Neuronal stem cell (in vitro differentiated cells): ENCODE data around the gene LST1.
A peak's percentile ranks its signal among the peaks of the same experiment; 100 is the strongest.

Experiments
- DNase-seq: peaks from one replicate; pipeline ENCODE4 v3.0.0-alpha.2; 2013; ENCODE audit warnings: low spot score
- H2AFZ ChIP-seq: one replicate; pipeline ENCODE4 v1.6.1; 2013; ENCODE audit warnings: mild to moderate bottlenecking, low read length, inconsistent platforms
- H2AK5ac ChIP-seq: 2 replicates; pipeline ENCODE4 v1.6.1; 2013; ENCODE audit warnings: low read depth, mild to moderate bottlenecking, inconsistent platforms, low read length, moderate library complexity, mixed read lengths
- H2BK120ac ChIP-seq: 2 replicates; pipeline ENCODE4 v1.6.1; 2013; ENCODE audit warnings: low read depth, mild to moderate bottlenecking, inconsistent platforms, low read length, moderate library complexity, mixed read lengths
- H2BK12ac ChIP-seq: one replicate; pipeline ENCODE4 v1.6.1; 2013; ENCODE audit warnings: low read length, inconsistent platforms
- H2BK15ac ChIP-seq: 2 replicates; pipeline ENCODE4 v1.6.1; 2013; ENCODE audit warnings: mild to moderate bottlenecking, low read length, inconsistent platforms, mixed read lengths
- H2BK5ac ChIP-seq: one replicate; pipeline ENCODE4 v1.6.1; 2013; ENCODE audit warnings: inconsistent platforms, mild to moderate bottlenecking, low read length, moderate library complexity
- H3K14ac ChIP-seq: one replicate; pipeline ENCODE4 v1.6.1; 2013; ENCODE audit warnings: low read length, inconsistent platforms
- H3K18ac ChIP-seq: 2 replicates; pipeline ENCODE4 v1.6.1; 2013; ENCODE audit warnings: low read length, inconsistent platforms
- H3K23ac ChIP-seq: 2 replicates; pipeline ENCODE4 v1.6.1; 2013; ENCODE audit warnings: low read depth, mild to moderate bottlenecking, mixed read lengths, low read length, inconsistent platforms; ENCODE audit not compliant: poor library complexity
- H3K27ac ChIP-seq: replicated peaks from 3 replicates; pipeline ENCODE4 v1.5.1; 2013; ENCODE audit warnings: low read length, inconsistent platforms
- H3K27me3 ChIP-seq, 3 experiments: 2 replicates each; pipeline ENCODE4 v1.6.1; 2013; ENCODE audit warnings: low read length in 3 of 3, mild to moderate bottlenecking in 2 of 3, inconsistent platforms in 1 of 3, low read depth in 1 of 3, mixed read lengths in 1 of 3, moderate library complexity in 1 of 3; ENCODE audit not compliant: control insufficient read depth in 3 of 3, insufficient read depth in 3 of 3
- H3K36me3 ChIP-seq, 2 donors: replicated peaks in 1 of 2; 2 replicates each; pipeline ENCODE4 v1.6.1; 2013; ENCODE audit warnings: low read length in 2 of 2; ENCODE audit not compliant: control insufficient read depth in 2 of 2, insufficient read depth in 2 of 2
- H3K4ac ChIP-seq: 2 replicates; pipeline ENCODE4 v1.6.1; 2013; ENCODE audit warnings: inconsistent platforms, mild to moderate bottlenecking, low read length, moderate library complexity
- H3K4me1 ChIP-seq, 2 donors: 1 replicate in 1 of 2; 2 replicates in 1 of 2; pipeline ENCODE4 v1.6.1; 2013; ENCODE audit warnings: low read length in 2 of 2, low read depth in 1 of 2; ENCODE audit not compliant: control insufficient read depth in 2 of 2, insufficient read depth in 1 of 2
- H3K4me2 ChIP-seq: one replicate; pipeline ENCODE4 v1.6.1; 2013; ENCODE audit warnings: mild to moderate bottlenecking, low read length, inconsistent platforms; ENCODE audit not compliant: insufficient read depth, poor library complexity, severe bottlenecking
- H3K4me3 ChIP-seq, 2 donors: 2 replicates each; pipeline ENCODE4 v1.5.1; 2013; ENCODE audit warnings: low read length in 2 of 2, mild to moderate bottlenecking in 2 of 2, inconsistent platforms in 1 of 2, moderate library complexity in 1 of 2
- H3K79me1 ChIP-seq: one replicate; pipeline ENCODE4 v1.6.1; 2013; ENCODE audit warnings: low read depth, mild to moderate bottlenecking, inconsistent platforms, low read length, moderate library complexity
- H3K9ac ChIP-seq: one replicate; pipeline ENCODE4 v1.6.1; 2013; ENCODE audit warnings: mild to moderate bottlenecking, low read depth, low read length, inconsistent platforms; ENCODE audit not compliant: poor library complexity
- H3K9me3 ChIP-seq, 2 donors: replicated peaks in 1 of 2; 2 replicates each; pipeline versions ENCODE3 to v1.6.1; 2013; ENCODE audit warnings: low read length in 2 of 2, mild to moderate bottlenecking in 2 of 2, inconsistent platforms in 1 of 2, low read depth in 1 of 2, mixed read lengths in 1 of 2, moderate library complexity in 1 of 2; ENCODE audit not compliant: control insufficient read depth in 2 of 2, insufficient read depth in 1 of 2
- H4K8ac ChIP-seq: one replicate; pipeline ENCODE4 v1.6.1; 2013; ENCODE audit warnings: low read depth, mild to moderate bottlenecking, inconsistent platforms, low read length, moderate library complexity
- H4K91ac ChIP-seq: one replicate; pipeline ENCODE4 v1.6.1; 2013; ENCODE audit warnings: low read length, low read depth, mild to moderate bottlenecking, inconsistent platforms; ENCODE audit not compliant: poor library complexity
- WGBS, 2 donors: extraction: QIAGEN DNeasy Blood & Tissue Kit; methylation state at CpG; one replicate each; pipeline ENCODE4 v1.1.7; 2013; ENCODE audit warnings: missing lambda C conversion rate in 2 of 2, mixed read lengths in 1 of 2; ENCODE audit not compliant: insufficient read length in 2 of 2, insufficient replicate concordance in 1 of 2; ENCODE audit errors: extremely low coverage in 2 of 2; 5-methylcytosine and 5-hydroxymethylcytosine counted together

The LST1 gene

DNA sequence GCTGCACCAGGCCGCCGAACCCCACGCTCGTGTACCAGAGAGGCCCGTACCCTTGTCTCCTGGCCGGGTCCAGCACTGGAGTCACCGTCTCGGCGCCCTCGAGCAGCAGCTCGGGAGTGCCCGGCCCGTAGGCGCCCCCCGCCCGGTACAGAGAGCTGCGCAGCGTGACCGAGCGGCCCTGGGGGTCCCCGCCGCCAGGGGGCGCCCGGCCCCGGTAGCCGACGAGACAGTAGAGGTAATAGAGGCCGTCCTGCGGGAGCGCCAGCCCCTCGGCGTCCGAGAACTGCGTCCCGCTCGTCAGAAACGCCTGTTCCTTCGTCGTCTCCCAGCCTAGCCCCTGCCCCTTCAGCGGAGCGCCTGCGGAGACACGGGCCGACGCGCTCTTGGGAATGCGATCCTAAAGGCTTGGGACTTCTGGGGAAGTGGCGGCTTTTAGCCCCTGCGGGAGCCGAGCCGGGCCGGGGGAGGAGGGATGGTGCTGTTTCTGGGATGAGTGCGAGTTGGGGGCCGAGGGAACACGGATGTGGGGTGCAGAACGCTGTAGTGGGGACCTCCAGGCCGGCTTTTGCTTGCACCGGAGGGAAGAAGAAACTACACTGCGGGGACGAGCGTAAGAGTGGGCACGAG lies 5.2 kb upstream of the LST1 start:
- peak overlapping the region; percentile 75 for H2BK120ac ChIP-seq
- no CpG with 5 or more reads among the region's 62 CpGs for WGBS, 2 donors
- H2AK5ac ChIP-seq = peak overlapping the region; percentile 95
- H3K36me3 ChIP-seq = no peaks in the 10 kb centered on the region
- no peak overlapping the region for H4K8ac ChIP-seq
- peak overlapping the region; percentile 96 for H3K4me2 ChIP-seq
- H2BK5ac ChIP-seq = no peak overlapping the region
- H3K27me3 ChIP-seq = peaks cover 0 to 42% (median 12%) of the 10 kb centered on the region in 3 experiments
- no peaks in the 10 kb centered on the region for H3K9me3 ChIP-seq
- H2BK12ac ChIP-seq = no peak overlapping the region
- peak overlapping the region; percentile 97 for H3K23ac ChIP-seq
- peak overlapping the region; percentile 41 for H4K91ac ChIP-seq
- peak overlapping the region; percentile 63 to 96 for H3K4me3 ChIP-seq
- no peaks in the 10 kb centered on the region for H3K79me1 ChIP-seq
- H2AFZ ChIP-seq = peak overlapping the region; percentile 100
- DNase-seq = peak; percentile 83
- H3K4me1 ChIP-seq = peaks cover 2 to 7% of the 10 kb centered on the region in 2 donors
- H3K9ac ChIP-seq = peak overlapping the region; percentile 96
- H3K4ac ChIP-seq = peak overlapping the region; percentile 31
- peak overlapping the region; percentile 98 for H3K18ac ChIP-seq
- no peak overlapping the region for H3K27ac ChIP-seq
- H3K14ac ChIP-seq = peak overlapping the region; percentile 75
- peak overlapping the region; percentile 79 for H2BK15ac ChIP-seq

- H3K4me2 ChIP-seq = peak overlapping the region; percentile 96
- peaks cover 0 to 42% (median 12%) of the 10 kb centered on the region in 3 experiments for H3K27me3 ChIP-seq
- peak; percentile 18 for DNase-seq
- peak overlapping the region; percentile 100 for H2AFZ ChIP-seq
- H2BK5ac ChIP-seq = no peak overlapping the region
- peak overlapping the region; percentile 97 for H3K23ac ChIP-seq
- H4K91ac ChIP-seq = no peak overlapping the region
- H3K9me3 ChIP-seq = no peaks in the 10 kb centered on the region
- no peak overlapping the region for H2BK120ac ChIP-seq
- H3K4me1 ChIP-seq = peaks cover 2 to 9% of the 10 kb centered on the region in 2 donors
- no peak overlapping the region for H3K27ac ChIP-seq
- peak overlapping the region; percentile 63 to 96 for H3K4me3 ChIP-seq
- peak overlapping the region; percentile 97 for H3K18ac ChIP-seq
- WGBS, 2 donors = no CpG with 5 or more reads among the region's 21 CpGs
- peak overlapping the region; percentile 95 for H2AK5ac ChIP-seq
- H2BK12ac ChIP-seq = no peak overlapping the region
- H3K4ac ChIP-seq = no peak overlapping the region
- H4K8ac ChIP-seq = no peak overlapping the region
- no peaks in the 10 kb centered on the region for H3K79me1 ChIP-seq
- H2BK15ac ChIP-seq = peak overlapping the region; percentile 79
- peak overlapping the region; percentile 39 for H3K9ac ChIP-seq
- peak overlapping the region; percentile 75 for H3K14ac ChIP-seq
- H3K36me3 ChIP-seq = no peaks in the 10 kb centered on the region
Observed at GRCh38 chr6:31581434-31582229, 4.4 kb upstream of the LST1 start.

- H3K36me3 ChIP-seq = no peaks in the 10 kb centered on the region
- H4K8ac ChIP-seq = no peak within 1 kb of the TSS
- H2AK5ac ChIP-seq = peak within 1 kb of the TSS; percentile 95
- no peak within 1 kb of the TSS for H2BK120ac ChIP-seq
- H3K4ac ChIP-seq = peak within 1 kb of the TSS; percentile 17
- H2AFZ ChIP-seq = peak within 1 kb of the TSS; percentile 100
- no peaks in the 10 kb centered on the region for H3K9me3 ChIP-seq
- H2BK5ac ChIP-seq = no peak within 1 kb of the TSS
- H4K91ac ChIP-seq = no peak within 1 kb of the TSS
- peak within 1 kb of the TSS; percentile 79 for H2BK15ac ChIP-seq
- H3K9ac ChIP-seq = peak within 1 kb of the TSS; percentile 39
- peak within 1 kb of the TSS; percentile 97 for H3K18ac ChIP-seq
- H3K23ac ChIP-seq = peak within 1 kb of the TSS; percentile 97
- no CpG with 5 or more reads among the region's 3 CpGs for WGBS, 2 donors
- H3K27me3 ChIP-seq = peaks cover 0 to 36% (median 12%) of the 10 kb centered on the region in 3 experiments
- H3K4me1 ChIP-seq = peaks cover 2 to 9% of the 10 kb centered on the region in 2 donors
- H3K4me3 ChIP-seq = peak within 1 kb of the TSS; percentile 63 to 96
- no peak within 1 kb of the TSS for H2BK12ac ChIP-seq
- no peak for DNase-seq
- H3K14ac ChIP-seq = peak within 1 kb of the TSS; percentile 75
- H3K79me1 ChIP-seq = no peaks in the 10 kb centered on the region
- no peak within 1 kb of the TSS for H3K27ac ChIP-seq
- H3K4me2 ChIP-seq = peak within 1 kb of the TSS; percentile 96
Observed at GRCh38 chr6:31582230-31582643, 3.8 kb upstream of the LST1 start, which contains the start of gene LTB. LTB (minus strand) TSS chr6:31582424; CDS start chr6:31582417, 7 bp downstream.

DNA sequence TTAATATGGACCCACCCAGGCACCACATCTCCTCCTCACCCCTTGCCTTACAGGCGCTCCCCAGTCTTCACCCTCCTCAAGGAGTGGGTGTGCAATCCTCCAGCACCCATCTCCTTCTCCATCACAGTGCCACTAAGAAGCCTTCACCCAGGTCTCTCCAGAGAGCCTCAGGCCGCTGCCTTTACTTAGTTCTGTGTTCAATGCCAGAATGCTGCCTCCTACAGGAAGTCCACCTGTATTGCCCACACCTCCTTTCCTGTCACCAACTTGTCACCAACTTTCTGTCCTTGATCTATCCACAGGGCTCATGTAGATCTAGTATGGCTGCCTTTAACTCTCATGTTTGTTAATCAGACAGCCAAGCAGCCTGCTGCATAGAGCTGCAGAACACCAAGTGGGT lies 586 bp upstream of the LST1 start:
- no peaks in the 10 kb centered on the region for H3K79me1 ChIP-seq
- DNase-seq = no peak
- H3K9me3 ChIP-seq = no peaks in the 10 kb centered on the region
- H2AFZ ChIP-seq = no peak overlapping the region
- peaks cover 5 to 6% of the 10 kb centered on the region in 2 donors for H3K4me1 ChIP-seq
- no CpG with 5 or more reads among the region's 2 CpGs for WGBS, 2 donors
- peaks cover 0 to 20% (median 10%) of the 10 kb centered on the region in 3 experiments for H3K27me3 ChIP-seq
- no peak overlapping the region for H2BK15ac ChIP-seq
- H4K8ac ChIP-seq = no peak overlapping the region
- H2BK12ac ChIP-seq = no peak overlapping the region
- no peak overlapping the region for H2AK5ac ChIP-seq
- no peak overlapping the region for H3K4me2 ChIP-seq
- H3K23ac ChIP-seq = no peak overlapping the region
- H3K14ac ChIP-seq = no peak overlapping the region
- H3K27ac ChIP-seq = no peak overlapping the region
- no peaks in the 10 kb centered on the region for H3K36me3 ChIP-seq
- no peak overlapping the region for H3K9ac ChIP-seq
- no peak overlapping the region for H3K4me3 ChIP-seq
- H3K18ac ChIP-seq = no peak overlapping the region
- no peak overlapping the region for H2BK120ac ChIP-seq
- no peak overlapping the region for H3K4ac ChIP-seq
- no peak overlapping the region for H2BK5ac ChIP-seq
- H4K91ac ChIP-seq = no peak overlapping the region
